Mesothelial cell of epicardium (in vitro differentiated cells): ENCODE data around the gene KIAA1671. TPM values are rescaled to one million over a fixed set of nuclear protein-coding genes. Genes with fewer than 3 reads are reported as not detected.

ENCODE experiments used
- DNase-seq, 2 experiments: peaks; one replicate each; pipeline ENCODE4 v3.0.0; 2021; ENCODE audit warnings: low spot score in 2 of 2; ENCODE audit not compliant: unreplicated experiment in 2 of 2
- H3K27ac Mint-ChIP-seq: 2 replicates; pipeline ENCODE4 v1.8.0; 2021; ENCODE audit warnings: mixed read lengths
- H3K27me3 Mint-ChIP-seq: 2 replicates; pipeline ENCODE4 v1.8.0; 2021; ENCODE audit warnings: low read depth, mixed read lengths
- H3K36me3 Mint-ChIP-seq: 2 replicates; pipeline ENCODE4 v1.8.0; 2021; ENCODE audit warnings: mixed read lengths
- H3K4me1 Mint-ChIP-seq: 2 replicates; pipeline ENCODE4 v1.8.0; 2021; ENCODE audit warnings: mixed read lengths
- H3K4me3 Mint-ChIP-seq: 2 replicates; pipeline ENCODE4 v1.8.0; 2021; ENCODE audit warnings: mild to moderate bottlenecking, moderate library complexity, mixed read lengths
- H3K9me3 Mint-ChIP-seq: 2 replicates; pipeline ENCODE4 v1.8.0; 2021; ENCODE audit warnings: mixed read lengths
- total RNA-seq: library from RNA; stranded (reverse); gene quantifications from 3 replicates; pipeline ENCODE4 v1.2.1, GENCODE V29; 2021
- TF ChIP-seq, protein P1 (sequence below): fragments of 200-600 bp; sonication (generic); IDR thresholded peaks from one replicate; pipeline ENCODE4 v1.5.0; 2021; ENCODE audit warnings: antibody characterized with exemption; ENCODE audit not compliant: unreplicated experiment

Gene KIAA1671
- total RNA-seq, 1 donor from 2014 or later, result 21.8 TPM

GRCh38 chr22:25112538-25113253 lies 160.2 kb downstream of the KIAA1671 start:
- Mint-ChIP-seq H3K27ac (peak overlapping the region; percentile 98), H3K4me3 (peak overlapping the region; percentile 93), H3K9me3 (no peaks in the 10 kb centered on the region), H3K36me3 (no peaks in the 10 kb centered on the region), H3K4me1 (peaks cover 39% of the 10 kb centered on the region), H3K27me3 (no peaks in the 10 kb centered on the region)
- TF ChIP-seq, protein P1, sequence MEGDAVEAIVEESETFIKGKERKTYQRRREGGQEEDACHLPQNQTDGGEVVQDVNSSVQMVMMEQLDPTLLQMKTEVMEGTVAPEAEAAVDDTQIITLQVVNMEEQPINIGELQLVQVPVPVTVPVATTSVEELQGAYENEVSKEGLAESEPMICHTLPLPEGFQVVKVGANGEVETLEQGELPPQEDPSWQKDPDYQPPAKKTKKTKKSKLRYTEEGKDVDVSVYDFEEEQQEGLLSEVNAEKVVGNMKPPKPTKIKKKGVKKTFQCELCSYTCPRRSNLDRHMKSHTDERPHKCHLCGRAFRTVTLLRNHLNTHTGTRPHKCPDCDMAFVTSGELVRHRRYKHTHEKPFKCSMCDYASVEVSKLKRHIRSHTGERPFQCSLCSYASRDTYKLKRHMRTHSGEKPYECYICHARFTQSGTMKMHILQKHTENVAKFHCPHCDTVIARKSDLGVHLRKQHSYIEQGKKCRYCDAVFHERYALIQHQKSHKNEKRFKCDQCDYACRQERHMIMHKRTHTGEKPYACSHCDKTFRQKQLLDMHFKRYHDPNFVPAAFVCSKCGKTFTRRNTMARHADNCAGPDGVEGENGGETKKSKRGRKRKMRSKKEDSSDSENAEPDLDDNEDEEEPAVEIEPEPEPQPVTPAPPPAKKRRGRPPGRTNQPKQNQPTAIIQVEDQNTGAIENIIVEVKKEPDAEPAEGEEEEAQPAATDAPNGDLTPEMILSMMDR, result no peak
- no peak for DNase-seq

GRCh38 chr22:25113316-25113721 lies 160.8 kb downstream of the KIAA1671 start:
- peaks cover 39% of the 10 kb centered on the region for H3K4me1 Mint-ChIP-seq
- no peak overlapping the region for H3K4me3 Mint-ChIP-seq
- TF ChIP-seq, protein P1, result no peak
- no peaks in the 10 kb centered on the region for H3K27me3 Mint-ChIP-seq
- peaks cover 3% of the 10 kb centered on the region for H3K36me3 Mint-ChIP-seq
- no peak for DNase-seq
- no peak overlapping the region for H3K27ac Mint-ChIP-seq
- no peaks in the 10 kb centered on the region for H3K9me3 Mint-ChIP-seq

DNA sequence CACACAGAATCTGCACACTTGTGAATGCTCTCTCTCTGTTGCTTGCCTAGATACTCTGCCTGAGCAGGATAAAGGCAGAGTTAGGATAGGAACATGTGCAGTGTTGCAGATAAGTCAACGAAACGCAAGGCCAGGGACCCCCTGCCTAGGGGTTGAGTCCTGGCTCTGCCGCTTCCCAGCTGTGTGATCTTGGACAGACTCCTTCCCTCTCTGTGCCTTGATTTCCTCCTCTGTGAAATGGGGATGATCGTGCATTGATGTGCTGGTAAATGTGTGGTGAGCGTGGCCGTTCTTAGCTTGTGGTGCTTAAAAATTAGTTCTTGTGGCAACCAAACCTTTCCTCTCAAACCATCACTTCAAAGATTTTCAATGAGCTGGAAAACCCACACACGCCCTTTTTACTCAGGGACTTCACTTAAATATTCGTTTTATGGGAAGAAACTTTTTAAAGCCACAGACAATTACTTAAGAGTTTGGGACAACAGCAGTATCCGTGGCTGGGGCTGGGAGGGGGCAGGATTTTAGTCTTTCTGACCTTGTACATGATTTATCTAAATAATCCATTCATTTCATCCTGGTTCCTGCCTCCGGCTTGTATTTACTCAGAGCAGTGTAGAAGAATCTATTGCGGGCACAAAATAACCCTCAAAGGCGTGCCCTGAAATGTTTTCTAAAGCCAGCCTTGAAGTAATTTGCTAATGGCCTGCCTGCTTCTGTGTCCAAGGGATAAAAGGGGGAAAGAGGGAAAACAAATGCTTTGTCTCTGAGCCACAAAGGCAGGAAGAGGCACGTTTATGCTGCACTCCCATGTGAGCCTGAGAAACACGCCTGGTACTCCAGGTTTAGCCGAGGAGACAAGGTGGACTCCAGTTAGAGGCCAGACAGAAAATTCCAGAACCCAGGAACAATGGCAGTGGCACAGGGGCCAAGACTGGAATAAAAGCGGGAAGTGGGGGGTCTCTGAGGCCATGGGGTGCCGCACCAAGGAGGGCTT lies 162.2 kb downstream of the KIAA1671 start:
- Mint-ChIP-seq H3K27me3 (no peaks in the 10 kb centered on the region), H3K9me3 (no peaks in the 10 kb centered on the region), H3K4me3 (no peak overlapping the region), H3K4me1 (peaks cover 42% of the 10 kb centered on the region), H3K27ac (peak overlapping the region; percentile 75), H3K36me3 (peaks cover 9% of the 10 kb centered on the region)
- DNase-seq, result no peak
- TF ChIP-seq, protein P1, result no peak

DNA sequence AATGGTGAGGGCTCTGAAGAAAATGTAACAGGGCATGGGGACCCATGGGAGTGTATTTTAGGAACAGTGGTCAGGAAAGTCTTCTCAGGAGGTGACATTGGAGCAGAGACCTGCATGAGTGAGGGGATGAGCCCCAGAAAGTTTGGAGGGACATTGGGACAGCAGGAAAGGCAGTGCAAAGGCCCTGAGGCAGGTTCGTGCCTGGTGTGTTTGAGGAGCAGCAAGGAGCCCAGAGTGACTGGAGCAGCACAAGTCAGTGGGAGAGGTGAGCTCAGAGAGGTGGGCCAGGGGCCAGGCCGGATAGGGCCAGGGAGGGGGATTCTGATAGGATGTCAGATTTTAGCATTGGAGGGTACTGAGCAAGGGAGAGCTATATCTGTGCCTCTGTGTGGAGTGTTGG lies 167.1 kb downstream of the KIAA1671 start:
- H3K4me1 Mint-ChIP-seq, result peaks cover 27% of the 10 kb centered on the region
- peak overlapping the region; percentile 96 for H3K27ac Mint-ChIP-seq
- H3K4me3 Mint-ChIP-seq, result no peak overlapping the region
- H3K27me3 Mint-ChIP-seq, result no peaks in the 10 kb centered on the region
- TF ChIP-seq, protein P1, result no peak
- no peak for DNase-seq
- H3K36me3 Mint-ChIP-seq, result peaks cover 16% of the 10 kb centered on the region
- H3K9me3 Mint-ChIP-seq, result no peaks in the 10 kb centered on the region

GRCh38 chr22:25120093-25120561 lies 167.6 kb downstream of the KIAA1671 start:
- DNase-seq, result no peak
- Mint-ChIP-seq H3K4me1 (peaks cover 22% of the 10 kb centered on the region), H3K36me3 (peaks cover 16% of the 10 kb centered on the region), H3K27me3 (no peaks in the 10 kb centered on the region), H3K9me3 (no peaks in the 10 kb centered on the region), H3K27ac (peak overlapping the region; percentile 96), H3K4me3 (no peak overlapping the region)
- TF ChIP-seq, protein P1, result no peak
